ENCODE measurements around the gene HES5. TPM values are rescaled to one million over a fixed set of nuclear protein-coding genes. Genes with fewer than 3 reads are reported as not detected.

HES5 gene
- total RNA-seq, 1 experiment from 2014 or later = not detected

GRCh38 chr1:2520806-2521205, 9.3 kb downstream of the HES5 start:
- Mint-ChIP-seq H3K36me3 (ENCODE audit: insufficient read depth, unreplicated experiment) (peaks cover 41% of the 10 kb centered on the region), H3K4me3 (ENCODE audit: low read depth, unreplicated experiment) (no peak overlapping the region), H3K9me3 (ENCODE audit: low read depth, unreplicated experiment) (no peaks in the 10 kb centered on the region), H3K27ac (ENCODE audit: unreplicated experiment) (no peak overlapping the region), H3K27me3 (ENCODE audit: unreplicated experiment) (no peaks in the 10 kb centered on the region), H3K4me1 (ENCODE audit: low read depth, unreplicated experiment) (no peaks in the 10 kb centered on the region)
- CTCF ChIA-PET = no interaction called here
- no TSS peak for BruUV-seq (replicated peaks)
- no peak for TF ChIP-seq CTCF (IDR thresholded peaks at IDR 0.05; ENCODE audit: unreplicated experiment)
- intact Hi-C loops (cut with micrococcal nuclease; ENCODE audit: unreplicated experiment) = no loop called here
- DNase-seq = no peak

- Mint-ChIP-seq H3K36me3 (ENCODE audit: insufficient read depth, unreplicated experiment) (peaks cover 35% of the 10 kb centered on the region), H3K4me3 (ENCODE audit: low read depth, unreplicated experiment) (no peak overlapping the region), H3K27me3 (ENCODE audit: unreplicated experiment) (no peaks in the 10 kb centered on the region), H3K4me1 (ENCODE audit: low read depth, unreplicated experiment) (no peaks in the 10 kb centered on the region), H3K9me3 (ENCODE audit: low read depth, unreplicated experiment) (no peaks in the 10 kb centered on the region), H3K27ac (ENCODE audit: unreplicated experiment) (no peak overlapping the region)
- DNase-seq = no peak
- no TSS peak for BruUV-seq (replicated peaks)
- CTCF ChIA-PET = no interaction called here
- intact Hi-C loops (cut with micrococcal nuclease; ENCODE audit: unreplicated experiment) = no loop called here
- TF ChIP-seq CTCF (IDR thresholded peaks at IDR 0.05; ENCODE audit: unreplicated experiment) = no peak
Observed at GRCh38 chr1:2520206-2520605, 9.9 kb downstream of the HES5 start.

- no peak overlapping the region for H3K4me3 Mint-ChIP-seq (ENCODE audit: low read depth, unreplicated experiment)
- intact Hi-C loops (cut with micrococcal nuclease; ENCODE audit: unreplicated experiment) = no loop called here
- no peaks in the 10 kb centered on the region for H3K9me3 Mint-ChIP-seq (ENCODE audit: low read depth, unreplicated experiment)
- H3K27ac Mint-ChIP-seq (ENCODE audit: unreplicated experiment) = no peak overlapping the region
- H3K36me3 Mint-ChIP-seq (ENCODE audit: insufficient read depth, unreplicated experiment) = peaks cover 31% of the 10 kb centered on the region
- no peak for DNase-seq
- TF ChIP-seq CTCF (IDR thresholded peaks at IDR 0.05; ENCODE audit: unreplicated experiment) = no peak
- H3K4me1 Mint-ChIP-seq (ENCODE audit: low read depth, unreplicated experiment) = no peaks in the 10 kb centered on the region
- CTCF ChIA-PET = interaction anchor here (0.7 kb wide), 1 partner anchor 368 kb away, joined by 5 read pairs; no protein-coding TSS in a partner anchor
- H3K27me3 Mint-ChIP-seq (ENCODE audit: unreplicated experiment) = no peaks in the 10 kb centered on the region
- no TSS peak for BruUV-seq (replicated peaks)
Observed at GRCh38 chr1:2519729-2520128, 10.3 kb downstream of the HES5 start.

- peaks cover 31% of the 10 kb centered on the region for H3K36me3 Mint-ChIP-seq (ENCODE audit: insufficient read depth, unreplicated experiment)
- intact Hi-C loops (cut with micrococcal nuclease; ENCODE audit: unreplicated experiment) = no loop called here
- CTCF ChIA-PET = interaction anchor here (0.7 kb wide), 1 partner anchor 367 kb away, joined by 5 read pairs; no protein-coding TSS in a partner anchor
- no peak for DNase-seq
- H3K27me3 Mint-ChIP-seq (ENCODE audit: unreplicated experiment) = no peaks in the 10 kb centered on the region
- BruUV-seq (replicated peaks) = no TSS peak
- H3K27ac Mint-ChIP-seq (ENCODE audit: unreplicated experiment) = no peak overlapping the region
- no peaks in the 10 kb centered on the region for H3K4me1 Mint-ChIP-seq (ENCODE audit: low read depth, unreplicated experiment)
- H3K9me3 Mint-ChIP-seq (ENCODE audit: low read depth, unreplicated experiment) = no peaks in the 10 kb centered on the region
- no peak overlapping the region for H3K4me3 Mint-ChIP-seq (ENCODE audit: low read depth, unreplicated experiment)
- TF ChIP-seq CTCF (IDR thresholded peaks at IDR 0.05; ENCODE audit: unreplicated experiment) = no peak
Observed at GRCh38 chr1:2519029-2519685, 10.9 kb downstream of the HES5 start.

Measured in Calu3 (cell line).